OCI-LY7 (cell line): ENCODE measurements around the gene RPP25. TPM values are rescaled to one million over a fixed set of nuclear protein-coding genes. Genes with fewer than 3 reads are reported as not detected.
A peak's percentile ranks its signal among the peaks of the same experiment; 100 is the strongest.

Experiments used
- BruUV-seq: library from RNA; stranded (reverse); fragments of 400-500 nt; replicated peaks from 2 replicates; lab custom pipeline; 2021; lab: Mats Ljungman, UMichigan
- CTCF ChIA-PET: fragments of 300-600 bp; sonication (Branson Sonifier 250); formaldehyde crosslinking; loops from one replicate; lab custom pipeline; 2022; ENCODE audit warnings: antibody characterized with exemption; ENCODE audit not compliant: unreplicated experiment; lab: Charles Lee
- POLR2A ChIA-PET: fragments of 300-600 bp; sonication (Branson Sonifier 250); formaldehyde crosslinking; loops from one replicate; lab custom pipeline; 2022; ENCODE audit warnings: antibody characterized with exemption; lab: Charles Lee
- DNase-seq: peaks from one replicate; pipeline ENCODE4 v3.0.0-alpha.2; 2015; ENCODE audit warnings: low spot score
- H2AFZ ChIP-seq: fragments of 200-600 bp; sonication (generic), shearing (Covaris generic); 2 replicates; pipeline ENCODE4 v1.6.1; 2014; ENCODE audit warnings: mild to moderate bottlenecking, antibody characterized with exemption, low read length, moderate library complexity
- H3K27ac ChIP-seq: fragments of 200-600 bp; sonication (generic); 2 replicates; pipeline ENCODE4 v1.5.1; 2014; ENCODE audit warnings: mixed run types, low read depth, mild to moderate bottlenecking, moderate library complexity, low read length, inconsistent platforms; ENCODE audit not compliant: poor library complexity, severe bottlenecking
- H3K36me3 ChIP-seq: fragments of 200-600 bp; sonication (generic); 2 replicates; pipeline ENCODE4 v1.6.1; 2014; ENCODE audit warnings: mild to moderate bottlenecking, antibody characterized with exemption, low read length, moderate library complexity, mixed read lengths; ENCODE audit not compliant: insufficient read depth
- H3K4me1 ChIP-seq: fragments of 200-600 bp; sonication (generic); 2 replicates; pipeline ENCODE4 v1.5.1; 2014; ENCODE audit warnings: mild to moderate bottlenecking, low read length; ENCODE audit not compliant: insufficient read depth, poor library complexity, severe bottlenecking
- H3K4me2 ChIP-seq: fragments of 200-600 bp; sonication (generic); 2 replicates; pipeline ENCODE4 v1.6.1; 2014; ENCODE audit warnings: mild to moderate bottlenecking, low read length
- H3K4me3 ChIP-seq: fragments of 200-600 bp; sonication (generic); 2 replicates; pipeline ENCODE4 v1.5.1; 2014; ENCODE audit warnings: mild to moderate bottlenecking, low read depth, low read length; ENCODE audit not compliant: poor library complexity, severe bottlenecking
- H3K79me2 ChIP-seq: fragments of 200-600 bp; sonication (generic); 2 replicates; pipeline ENCODE4 v1.6.1; 2016; ENCODE audit warnings: low read depth, mild to moderate bottlenecking, low read length, moderate library complexity, mixed read lengths; ENCODE audit not compliant: insufficient read depth
- H3K9me2 ChIP-seq: fragments of 200-600 bp; sonication (generic); 2 replicates; pipeline ENCODE4 v1.6.1; 2016; ENCODE audit warnings: mild to moderate bottlenecking, low read length, mixed read lengths; ENCODE audit not compliant: insufficient read depth
- H3K9me3 ChIP-seq: fragments of 200-600 bp; sonication (generic); 2 replicates; pipeline ENCODE4 v1.6.1; 2014; ENCODE audit warnings: mild to moderate bottlenecking, mixed run types, low read length, mixed read lengths
- H4K20me1 ChIP-seq: fragments of 200-600 bp; sonication (generic); 2 replicates; pipeline ENCODE4 v1.6.1; 2014; ENCODE audit warnings: mild to moderate bottlenecking, antibody characterized with exemption, low read length, moderate library complexity, mixed read lengths; ENCODE audit not compliant: insufficient read depth
- EZH2phosphoT487 ChIP-seq: fragments of 200-600 bp; sonication (generic); IDR thresholded peaks from 2 replicates; pipeline ENCODE4 v1.6.1; 2018; ENCODE audit warnings: low read depth, borderline replicate concordance, mild to moderate bottlenecking, mixed run types, antibody characterized with exemption, low read length, moderate library complexity, mixed read lengths
- intact Hi-C: fragments of 100-400 bp; cut with micrococcal nuclease; formaldehyde crosslinking; loops from one replicate; pipeline ENCODE4 v1.10.0; 2022; ENCODE audit not compliant: unreplicated experiment
- total RNA-seq, 2 experiments: library from RNA; depleted of rRNA in 1 of 2; stranded (reverse); fragments of >200 nt in 1 of 2; shearing (Covaris generic) in 1 of 2; gene quantifications; 2 replicates each; pipeline ENCODE4 v1.2.3, GENCODE V29; 2014 to 2022
- TF ChIP-seq, protein P1 (sequence below): fragments of 200-600 bp; sonication (generic); conservative IDR thresholded peaks from 2 replicates; pipeline ENCODE4 v1.5.1; 2014; ENCODE audit warnings: mild to moderate bottlenecking, antibody characterized with exemption, low read length, moderate library complexity, mixed read lengths

RPP25 gene
- total RNA-seq, 2 experiments from 2014 or later: 1.8 to 3.0 TPM

DNA sequence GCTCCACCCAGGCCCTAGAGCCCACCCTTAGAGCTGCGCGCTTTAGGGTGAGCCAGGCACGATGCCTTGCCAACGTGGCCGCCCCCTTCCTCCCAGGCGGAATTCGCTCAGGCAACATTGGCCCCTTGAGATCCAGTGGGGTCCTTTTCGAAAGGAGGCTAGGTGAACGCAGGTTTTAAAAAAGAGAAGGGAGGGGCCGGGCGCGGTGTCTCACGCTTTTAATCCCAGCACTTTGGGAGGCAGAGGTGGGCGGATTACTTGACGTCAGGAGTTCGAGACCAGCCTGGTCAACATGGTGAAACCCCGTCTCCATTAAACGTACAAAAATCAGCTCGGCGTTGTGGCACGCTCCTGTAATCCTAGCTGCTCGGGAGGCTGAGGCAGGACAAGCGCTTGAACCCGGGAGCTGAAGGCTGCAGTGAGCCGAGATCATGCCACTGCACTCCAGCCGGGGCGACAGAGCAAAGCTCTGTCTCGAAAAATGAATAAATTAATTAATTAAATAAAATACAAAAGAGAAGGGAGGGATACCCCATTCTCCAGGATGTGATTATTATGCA lies 984 bp upstream of the RPP25 start:
- H3K9me3 ChIP-seq: no peaks in the 10 kb centered on the region
- H4K20me1 ChIP-seq: no peaks in the 10 kb centered on the region
- H2AFZ ChIP-seq: peak overlapping the region; percentile 74; the same call in 1 of the 2 replicates
- no TSS peak for BruUV-seq
- TF ChIP-seq, protein P1, sequence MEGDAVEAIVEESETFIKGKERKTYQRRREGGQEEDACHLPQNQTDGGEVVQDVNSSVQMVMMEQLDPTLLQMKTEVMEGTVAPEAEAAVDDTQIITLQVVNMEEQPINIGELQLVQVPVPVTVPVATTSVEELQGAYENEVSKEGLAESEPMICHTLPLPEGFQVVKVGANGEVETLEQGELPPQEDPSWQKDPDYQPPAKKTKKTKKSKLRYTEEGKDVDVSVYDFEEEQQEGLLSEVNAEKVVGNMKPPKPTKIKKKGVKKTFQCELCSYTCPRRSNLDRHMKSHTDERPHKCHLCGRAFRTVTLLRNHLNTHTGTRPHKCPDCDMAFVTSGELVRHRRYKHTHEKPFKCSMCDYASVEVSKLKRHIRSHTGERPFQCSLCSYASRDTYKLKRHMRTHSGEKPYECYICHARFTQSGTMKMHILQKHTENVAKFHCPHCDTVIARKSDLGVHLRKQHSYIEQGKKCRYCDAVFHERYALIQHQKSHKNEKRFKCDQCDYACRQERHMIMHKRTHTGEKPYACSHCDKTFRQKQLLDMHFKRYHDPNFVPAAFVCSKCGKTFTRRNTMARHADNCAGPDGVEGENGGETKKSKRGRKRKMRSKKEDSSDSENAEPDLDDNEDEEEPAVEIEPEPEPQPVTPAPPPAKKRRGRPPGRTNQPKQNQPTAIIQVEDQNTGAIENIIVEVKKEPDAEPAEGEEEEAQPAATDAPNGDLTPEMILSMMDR: no peak
- no peak for TF ChIP-seq EZH2phosphoT487
- H3K36me3 ChIP-seq: no peaks in the 10 kb centered on the region
- POLR2A ChIA-PET: interaction anchor here (0.6 to 0.7 kb wide), 2 partner anchors 88 to 551 kb away, joined by 3 to 4 read pairs; no protein-coding TSS in a partner anchor
- H3K27ac ChIP-seq: no peak overlapping the region
- no peaks in the 10 kb centered on the region for H3K9me2 ChIP-seq
- H3K4me2 ChIP-seq: peak overlapping the region; percentile 89
- DNase-seq: no peak
- intact Hi-C loops: loop anchor here (5.0 kb wide), 1 partner anchor 245 kb away; the partner anchor contains the start of gene C15orf39
- H3K79me2 ChIP-seq: no peaks in the 10 kb centered on the region
- peak overlapping the region; percentile 65 for H3K4me3 ChIP-seq
- peaks cover 60% of the 10 kb centered on the region for H3K4me1 ChIP-seq
- CTCF ChIA-PET: no interaction called here

DNA sequence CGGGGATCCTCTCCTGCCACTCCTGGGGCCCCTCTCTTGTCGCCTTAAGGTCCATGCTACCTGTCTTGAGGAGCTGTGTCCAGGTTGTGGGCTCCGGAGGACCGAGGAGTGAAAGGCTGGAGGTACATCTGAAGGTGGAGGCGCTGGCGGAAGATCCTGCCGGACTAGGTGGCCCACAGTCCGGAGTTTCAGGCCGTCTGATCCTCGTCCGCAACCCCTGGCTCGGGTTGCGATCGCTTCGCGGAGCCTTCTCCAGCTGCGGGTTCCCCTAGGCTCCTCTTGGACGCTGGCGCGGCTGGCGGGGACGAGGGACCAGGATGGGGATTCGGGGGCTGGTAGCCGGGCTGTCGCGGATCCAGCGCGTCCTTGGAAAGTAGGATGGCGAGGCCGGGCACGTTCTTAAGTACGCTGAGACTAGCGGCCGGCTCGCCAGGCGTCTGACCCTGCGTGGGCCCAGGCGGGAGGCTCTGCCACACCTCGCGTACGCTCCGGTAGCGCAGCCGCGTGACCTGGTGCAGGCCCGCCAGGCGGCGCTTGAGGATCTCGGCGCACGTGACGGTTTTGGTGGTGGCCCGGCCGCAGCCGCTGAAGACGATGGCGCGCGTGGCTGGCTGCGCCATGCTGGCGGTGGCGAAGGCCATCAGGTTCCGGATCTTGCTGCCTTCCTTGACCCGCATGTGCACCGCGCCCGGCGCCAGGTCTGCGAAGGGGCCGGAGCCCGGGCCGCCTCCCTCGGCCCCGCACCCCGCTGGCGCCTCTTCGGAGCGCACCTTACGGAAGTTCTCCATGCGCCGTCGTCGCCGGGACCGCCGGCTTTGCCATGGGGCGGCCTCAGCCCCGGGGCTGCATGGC lies 550 bp downstream of the RPP25 start:
- no peak overlapping the region for H3K27ac ChIP-seq
- no peaks in the 10 kb centered on the region for H3K79me2 ChIP-seq
- no TSS peak for BruUV-seq
- TF ChIP-seq, protein P1: peak; percentile 45
- no peak for TF ChIP-seq EZH2phosphoT487
- peak overlapping the region; percentile 89 for H3K4me2 ChIP-seq
- ChIA-PET POLR2A (interaction anchor here (0.5 kb wide), 1 partner anchor 131 kb away, joined by 3 read pairs; no protein-coding TSS in a partner anchor), CTCF (no interaction called here)
- peak; percentile 30 for DNase-seq
- intact Hi-C loops: loop anchor here (5.0 kb wide), 1 partner anchor 246 kb away; the partner anchor contains the start of gene C15orf39
- H4K20me1 ChIP-seq: no peaks in the 10 kb centered on the region
- peaks cover 53% of the 10 kb centered on the region for H3K4me1 ChIP-seq
- H3K9me3 ChIP-seq: no peaks in the 10 kb centered on the region
- peak overlapping the region; percentile 65 for H3K4me3 ChIP-seq
- H2AFZ ChIP-seq: peak overlapping the region; percentile 74
- H3K36me3 ChIP-seq: no peaks in the 10 kb centered on the region
- H3K9me2 ChIP-seq: no peaks in the 10 kb centered on the region
